Osteoblast (primary cell): ENCODE results near the gene ERFL. TPM values are rescaled to one million over a fixed set of nuclear protein-coding genes. Genes with fewer than 3 reads are reported as not detected.

ENCODE experiments used
- DNase-seq: peaks from one replicate; pipeline ENCODE4 v3.0.0; 2011; ENCODE audit warnings: low spot score, mixed read lengths; ENCODE audit not compliant: insufficient read length; ENCODE audit errors: missing footprints
- H2AFZ ChIP-seq: 2 replicates; pipeline ENCODE4 v1.6.0; 2011; ENCODE audit warnings: mild to moderate bottlenecking, low read length
- H3K27ac ChIP-seq: 2 replicates; pipeline ENCODE4 v1.5.1; 2011; ENCODE audit warnings: mild to moderate bottlenecking, low read depth, low read length, moderate library complexity
- H3K27me3 ChIP-seq: 2 replicates; pipeline ENCODE4 v1.6.0; 2012; ENCODE audit warnings: mild to moderate bottlenecking, control low read depth, inconsistent platforms, low read length, moderate library complexity; ENCODE audit not compliant: insufficient read depth
- H3K36me3 ChIP-seq: 2 replicates; pipeline ENCODE4 v1.5.1; 2011; ENCODE audit warnings: mild to moderate bottlenecking, low read length, control low read depth, moderate library complexity; ENCODE audit not compliant: insufficient read depth
- H3K4me1 ChIP-seq: 2 replicates; pipeline ENCODE4 v1.5.1; 2011; ENCODE audit warnings: mild to moderate bottlenecking, low read length, control low read depth, moderate library complexity; ENCODE audit not compliant: insufficient read depth
- H3K4me2 ChIP-seq: 2 replicates; pipeline ENCODE4 v1.6.0; 2011; ENCODE audit warnings: mild to moderate bottlenecking, low read length; ENCODE audit not compliant: insufficient read depth
- H3K4me3 ChIP-seq: fragments of 200-600 bp; sonication (generic); 3 replicates; pipeline ENCODE4 v1.5.1; 2012; ENCODE audit warnings: mild to moderate bottlenecking, low read length, inconsistent platforms; ENCODE audit not compliant: insufficient read depth
- H3K79me2 ChIP-seq: 2 replicates; pipeline ENCODE4 v1.6.0; 2012; ENCODE audit warnings: mild to moderate bottlenecking, low read length, control low read depth, inconsistent platforms; ENCODE audit not compliant: insufficient read depth
- H3K9me3 ChIP-seq: 2 replicates; pipeline ENCODE4 v1.5.1; 2011; ENCODE audit warnings: low read depth, low read length, control low read depth
- H4K20me1 ChIP-seq: 2 replicates; pipeline ENCODE4 v1.6.0; 2012; ENCODE audit warnings: mild to moderate bottlenecking, low read length, control low read depth; ENCODE audit not compliant: insufficient read depth
- CTCF ChIP-seq: IDR thresholded peaks from 2 replicates; pipeline ENCODE4 v1.5.1; 2011; ENCODE audit warnings: mild to moderate bottlenecking, low read depth, low read length, moderate library complexity; ENCODE audit errors: extremely low read depth
- total RNA-seq: library from RNA; depleted of rRNA; stranded (reverse); fragments of >200 nt; gene quantifications from 2 replicates; pipeline ENCODE4 v1.2.3, GENCODE V29; 2012

The ERFL gene
- total RNA-seq, 1 donor = under 0.01 TPM

GRCh38 chr19:41894350-41894749 lies 33.9 kb downstream of the ERFL start:
- Histone ChIP-seq H3K4me3 (no peak overlapping the region), H3K27ac (no peak overlapping the region), H3K9me3 (no peaks in the 10 kb centered on the region), H2AFZ (no peak overlapping the region), H3K27me3 (no peaks in the 10 kb centered on the region), H3K4me1 (no peaks in the 10 kb centered on the region), H3K4me2 (no peak overlapping the region), H3K79me2 (peaks cover 5% of the 10 kb centered on the region), H3K36me3 (peaks cover 53% of the 10 kb centered on the region), H4K20me1 (peaks cover 21% of the 10 kb centered on the region)
- TF ChIP-seq CTCF = no peak
- no peak for DNase-seq

- H3K4me2 ChIP-seq = no peak overlapping the region
- H4K20me1 ChIP-seq = peaks cover 26% of the 10 kb centered on the region
- H3K4me1 ChIP-seq = no peaks in the 10 kb centered on the region
- no peak overlapping the region for H3K4me3 ChIP-seq
- no peaks in the 10 kb centered on the region for H3K9me3 ChIP-seq
- H3K27me3 ChIP-seq = no peaks in the 10 kb centered on the region
- H3K79me2 ChIP-seq = peaks cover 7% of the 10 kb centered on the region
- no peak overlapping the region for H2AFZ ChIP-seq
- no peak overlapping the region for H3K27ac ChIP-seq
- H3K36me3 ChIP-seq = peaks cover 54% of the 10 kb centered on the region
- peak; percentile 68 for DNase-seq
- TF ChIP-seq CTCF = peak; percentile 9
Measured at GRCh38 chr19:41893899-41894298, 34.4 kb downstream of the ERFL start.

- no peak for TF ChIP-seq CTCF
- no peak overlapping the region for H3K4me2 ChIP-seq
Measured at GRCh38 chr19:41892173-41892902, 35.9 kb downstream of the ERFL start.

GRCh38 chr19:41890936-41891335 lies 37.3 kb downstream of the ERFL start:
- Histone ChIP-seq H2AFZ (no peak overlapping the region), H3K4me1 (peaks cover 12% of the 10 kb centered on the region), H3K4me2 (no peak overlapping the region), H3K4me3 (no peak overlapping the region), H3K27me3 (no peaks in the 10 kb centered on the region), H3K36me3 (peaks cover 39% of the 10 kb centered on the region), H3K27ac (no peak overlapping the region), H3K9me3 (no peaks in the 10 kb centered on the region), H3K79me2 (peaks cover 25% of the 10 kb centered on the region), H4K20me1 (peaks cover 41% of the 10 kb centered on the region)
- no peak for TF ChIP-seq CTCF
- DNase-seq = no peak

More at GRCh38 chr19:41892173-41892902, 35.9 kb downstream of the ERFL start:
- Histone ChIP-seq H2AFZ (no peak overlapping the region), H4K20me1 (peaks cover 29% of the 10 kb centered on the region), H3K27ac (no peak overlapping the region), H3K36me3 (peaks cover 41% of the 10 kb centered on the region), H3K4me3 (no peak overlapping the region), H3K79me2 (peaks cover 11% of the 10 kb centered on the region), H3K27me3 (no peaks in the 10 kb centered on the region), H3K9me3 (no peaks in the 10 kb centered on the region), H3K4me1 (no peaks in the 10 kb centered on the region)
- DNase-seq = no peak
